Measurements from ENCODE around the gene CERS2.

CERS2 gene

GRCh38 chr1:150974580-150975478, at the start of gene CERS2:
CERS2 (minus strand) TSS chr1:150974835; CDS start chr1:150969090, 5,745 bp downstream.
- Histone ChIP-seq H3K27me3 (ENCODE audit: insufficient read depth, low read length) (no peaks in the 10 kb centered on the region; the same call in 1 of the 2 replicates), H3K4me1 (ENCODE audit: insufficient read depth, low read length, severe bottlenecking) (peaks cover 50% of the 10 kb centered on the region), H3K79me2 (ENCODE audit: insufficient read depth, low read length) (peaks cover 23% of the 10 kb centered on the region)

GRCh38 chr1:151013518-151013917, 38.9 kb upstream of the CERS2 start:
- Histone ChIP-seq H3K4me1 (ENCODE audit: insufficient read depth, low read length, severe bottlenecking) (peaks cover 21% of the 10 kb centered on the region), H3K36me3 (ENCODE audit: insufficient read depth, low read length) (peaks cover 2% of the 10 kb centered on the region; the same call in 1 of the 2 replicates), H3K9me2 (ENCODE audit: low read depth, low read length) (no peaks in the 10 kb centered on the region), H3K4me3 (ENCODE audit: low read depth, low read length, poor library complexity, severe bottlenecking) (no peak overlapping the region), H3K4me2 (ENCODE audit: low read length) (no peak overlapping the region), H3K9me3 (ENCODE audit: low read length) (no peaks in the 10 kb centered on the region), H3K9ac (ENCODE audit: low read length) (no peak overlapping the region), H3F3A (ENCODE audit: insufficient read depth, low read length) (no peaks in the 10 kb centered on the region), H4K20me1 (ENCODE audit: insufficient read depth, low read length) (no peaks in the 10 kb centered on the region), H3K27ac (ENCODE audit: low read depth, low read length, poor library complexity, severe bottlenecking) (no peak overlapping the region), H3K27me3 (ENCODE audit: insufficient read depth, low read length) (no peaks in the 10 kb centered on the region), H2AFZ (ENCODE audit: low read length) (no peak overlapping the region), H3K79me2 (ENCODE audit: insufficient read depth, low read length) (no peaks in the 10 kb centered on the region)
- TF ChIP-seq CTCF (IDR thresholded peaks at IDR 0.05; ENCODE audit: low read length) = no peak
- TF ChIP-seq EZH2 (IDR thresholded peaks at IDR 0.05; ENCODE audit: borderline replicate concordance, low read length) = no peak

More at GRCh38 chr1:150974580-150975478, at the start of gene CERS2:
- no peaks in the 10 kb centered on the region for H4K20me1 ChIP-seq (ENCODE audit: insufficient read depth, low read length)
- no peaks in the 10 kb centered on the region for H3K9me2 ChIP-seq (ENCODE audit: low read depth, low read length)
- peak within 1 kb of the TSS; percentile 87 for H3K4me2 ChIP-seq (ENCODE audit: low read length)
- peak within 1 kb of the TSS; percentile 88 for H3K9ac ChIP-seq (ENCODE audit: low read length)
- H3F3A ChIP-seq (ENCODE audit: insufficient read depth, low read length) = no peaks in the 10 kb centered on the region; the same call in 1 of the 2 replicates
- H3K27ac ChIP-seq (ENCODE audit: low read depth, low read length, poor library complexity, severe bottlenecking) = peak within 1 kb of the TSS; percentile 76
- H3K9me3 ChIP-seq (ENCODE audit: low read length) = no peaks in the 10 kb centered on the region
- TF ChIP-seq CTCF (IDR thresholded peaks at IDR 0.05; ENCODE audit: low read length) = no peak
- no peak for TF ChIP-seq EZH2 (IDR thresholded peaks at IDR 0.05; ENCODE audit: borderline replicate concordance, low read length)
- H3K4me3 ChIP-seq (ENCODE audit: low read depth, low read length, poor library complexity, severe bottlenecking) = peak within 1 kb of the TSS; percentile 88
- H3K36me3 ChIP-seq (ENCODE audit: insufficient read depth, low read length) = no peaks in the 10 kb centered on the region
- no peak within 1 kb of the TSS for H2AFZ ChIP-seq (ENCODE audit: low read length)

DNA sequence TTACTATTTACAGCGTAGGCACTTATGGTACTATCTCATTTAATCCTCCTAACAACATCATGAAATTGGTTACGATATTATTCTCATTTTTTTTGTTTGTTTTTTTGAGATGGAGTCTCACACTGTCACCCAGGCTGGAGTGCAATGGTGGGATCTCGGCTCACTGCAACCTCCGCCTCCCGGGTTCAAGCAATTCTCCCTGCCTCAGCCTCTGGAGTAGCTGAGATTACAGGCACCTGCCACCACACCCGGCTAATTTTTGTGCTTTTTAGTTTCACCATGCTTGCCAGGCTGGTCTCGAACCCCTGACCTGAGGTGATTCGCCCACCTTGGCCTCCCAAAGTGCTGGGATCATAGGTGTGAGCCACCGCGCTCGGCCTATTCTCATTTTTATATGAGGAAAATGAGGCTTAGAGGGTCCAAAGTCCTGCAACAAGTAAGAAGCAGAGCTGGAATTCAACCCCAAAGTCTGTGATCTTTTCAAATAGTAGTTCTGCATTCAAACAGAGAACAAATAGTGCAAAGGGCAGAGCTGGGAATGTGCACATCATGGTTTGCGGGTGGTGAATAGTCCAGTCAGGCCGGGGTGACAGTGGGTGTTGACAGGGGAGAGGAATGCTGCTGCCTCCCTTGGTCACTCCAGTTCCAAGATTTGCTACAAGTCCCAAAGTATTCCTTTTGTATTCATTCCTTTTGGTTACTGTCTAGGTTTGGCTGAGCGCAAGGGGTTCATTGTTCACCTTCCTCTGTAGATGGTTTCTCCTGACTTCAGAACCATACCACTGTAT, 38.2 kb upstream of the CERS2 start:
- Histone ChIP-seq H3K4me1 (ENCODE audit: insufficient read depth, low read length, severe bottlenecking) (peaks cover 24% of the 10 kb centered on the region), H3K4me2 (ENCODE audit: low read length) (no peak overlapping the region), H3K27ac (ENCODE audit: low read depth, low read length, poor library complexity, severe bottlenecking) (no peak overlapping the region), H3K4me3 (ENCODE audit: low read depth, low read length, poor library complexity, severe bottlenecking) (no peak overlapping the region), H3F3A (ENCODE audit: insufficient read depth, low read length) (no peaks in the 10 kb centered on the region), H3K27me3 (ENCODE audit: insufficient read depth, low read length) (no peaks in the 10 kb centered on the region), H2AFZ (ENCODE audit: low read length) (no peak overlapping the region), H4K20me1 (ENCODE audit: insufficient read depth, low read length) (no peaks in the 10 kb centered on the region), H3K79me2 (ENCODE audit: insufficient read depth, low read length) (no peaks in the 10 kb centered on the region), H3K9ac (ENCODE audit: low read length) (no peak overlapping the region), H3K9me2 (ENCODE audit: low read depth, low read length) (no peaks in the 10 kb centered on the region), H3K9me3 (ENCODE audit: low read length) (no peaks in the 10 kb centered on the region), H3K36me3 (ENCODE audit: insufficient read depth, low read length) (no peaks in the 10 kb centered on the region)
- TF ChIP-seq CTCF (IDR thresholded peaks at IDR 0.05; ENCODE audit: low read length) (no peak), EZH2 (IDR thresholded peaks at IDR 0.05; ENCODE audit: borderline replicate concordance, low read length) (no peak)

Data from OCI-LY1 (cell line).